IPS-NIHi11 (cell line): ENCODE results near the gene SP140.
"Not testable (repeated sequence)": the region's sequence is repeated elsewhere in the genome, so short reads cannot be mapped to it uniquely, and the experiment has no call there.

Experiments
- DNase-seq: peaks from one replicate; pipeline ENCODE4 v3.0.0; 2012; ENCODE audit warnings: mixed read lengths, low spot score

The SP140 gene

GRCh38 chr2:230226051-230226551 lies 565 bp downstream of the SP140 start:
- DNase-seq: no peak

GRCh38 chr2:230227216-230227615 lies 1.7 kb downstream of the SP140 start:
- DNase-seq: no peak

GRCh38 chr2:230230087-230230486 lies 4.6 kb downstream of the SP140 start:
- no peak for DNase-seq

- no peak for DNase-seq
Measured at GRCh38 chr2:230230496-230231200, 5.1 kb downstream of the SP140 start.

GRCh38 chr2:230231251-230231650 lies 5.7 kb downstream of the SP140 start:
- DNase-seq: no peak

GRCh38 chr2:230234122-230234722 lies 8.7 kb downstream of the SP140 start:
- no peak for DNase-seq

GRCh38 chr2:230234845-230235244 lies 9.3 kb downstream of the SP140 start:
- no peak for DNase-seq

GRCh38 chr2:230244211-230244610 lies 18.7 kb downstream of the SP140 start:
- no peak for DNase-seq

- DNase-seq: no peak
Measured at GRCh38 chr2:230246206-230246605, 20.7 kb downstream of the SP140 start.

- DNase-seq: no peak
Measured at GRCh38 chr2:230250231-230250630, 24.7 kb downstream of the SP140 start.

GRCh38 chr2:230254152-230254881 lies 28.8 kb downstream of the SP140 start:
- no peak for DNase-seq

- no peak for DNase-seq
Measured at GRCh38 chr2:230256733-230257332, 31.3 kb downstream of the SP140 start.

- DNase-seq: no peak
Measured at GRCh38 chr2:230258483-230258882, 32.9 kb downstream of the SP140 start.

GRCh38 chr2:230262246-230262645 lies 36.7 kb downstream of the SP140 start:
- DNase-seq: no peak

- DNase-seq: not testable (repeated sequence)
Measured at GRCh38 chr2:230264945-230265344, 39.4 kb downstream of the SP140 start.

GRCh38 chr2:230266638-230267037 lies 41.1 kb downstream of the SP140 start:
- DNase-seq: no peak

- no peak for DNase-seq
Measured at GRCh38 chr2:230267059-230267458, 41.5 kb downstream of the SP140 start.

- no peak for DNase-seq
Measured at GRCh38 chr2:230267556-230267955, 42.0 kb downstream of the SP140 start.

GRCh38 chr2:230268606-230269243 lies 43.2 kb downstream of the SP140 start:
- no peak for DNase-seq

- DNase-seq: no peak
Measured at GRCh38 chr2:230269715-230270114, 44.2 kb downstream of the SP140 start.

GRCh38 chr2:230282936-230283335 lies 57.4 kb downstream of the SP140 start:
- no peak for DNase-seq

GRCh38 chr2:230286048-230286447 lies 60.5 kb downstream of the SP140 start:
- DNase-seq: no peak
